ENCODE results near the gene ARL10.
A peak's percentile ranks its signal among the peaks of the same experiment; 100 is the strongest.
"Not testable (repeated sequence)": the region's sequence is repeated elsewhere in the genome, so short reads cannot be mapped to it uniquely, and the experiment has no call there.

The ARL10 gene

DNA sequence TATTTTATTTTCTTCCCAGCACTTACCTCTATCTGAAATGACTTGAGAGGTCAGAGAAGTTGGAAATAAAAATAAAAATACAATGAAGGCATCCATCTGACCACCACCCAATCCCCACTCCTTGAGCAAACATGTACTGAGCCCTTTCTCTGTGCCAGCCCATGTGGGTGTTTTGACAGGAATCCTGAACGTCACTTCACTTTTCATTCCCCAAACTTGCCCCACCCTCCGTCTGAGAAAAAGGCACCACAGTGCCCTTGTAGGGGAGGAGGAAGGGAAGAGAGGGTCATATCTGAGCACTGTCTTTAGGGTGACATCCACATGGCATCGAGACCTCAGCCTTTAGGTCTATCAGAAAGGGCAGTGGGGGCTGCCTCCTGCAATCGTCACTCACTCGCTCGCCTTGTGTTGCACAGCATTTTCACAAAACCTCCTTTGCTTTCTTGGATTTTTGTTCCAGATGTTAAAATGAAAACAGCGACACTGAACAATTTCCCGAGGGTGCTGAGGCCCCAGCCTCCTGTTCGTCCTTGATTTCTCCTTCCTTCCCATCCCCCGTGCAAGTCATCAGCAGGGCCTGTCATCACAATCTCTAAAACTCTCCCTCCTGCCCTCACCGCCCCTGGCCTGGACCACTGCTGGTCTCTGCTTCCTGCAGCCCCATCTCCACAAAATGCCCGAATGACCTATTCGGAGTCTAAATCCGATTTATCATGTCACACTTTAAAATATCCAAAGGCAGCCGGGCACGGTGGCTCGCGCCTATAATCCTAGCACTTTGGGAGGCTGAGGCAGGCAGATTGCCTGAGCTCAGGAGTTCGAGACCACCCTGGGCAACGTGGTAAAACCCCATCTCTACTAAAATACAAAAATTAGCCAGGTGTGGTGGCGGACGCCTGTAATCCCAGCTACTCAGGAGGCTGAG lies 36.3 kb downstream of the ARL10 start:
- H3K27me3 ChIP-seq (ENCODE audit: control insufficient read depth in 2 of 2, insufficient read depth in 2 of 2, low read length in 2 of 2), result no peaks in the 10 kb centered on the region
- peaks cover 42 to 61% of the 10 kb centered on the region in 2 donors for H3K4me1 ChIP-seq (ENCODE audit: control insufficient read depth in 2 of 2, insufficient read depth in 2 of 2, low read length in 2 of 2)
- peaks cover 9 to 17% of the 10 kb centered on the region in 2 donors for H3K36me3 ChIP-seq (ENCODE audit: control insufficient read depth in 2 of 2, insufficient read depth in 2 of 2, low read length in 2 of 2)
- peak overlapping the region; percentile 86 to 91 for H3K27ac ChIP-seq (ENCODE audit: low read depth in 2 of 2, low read length in 2 of 2)
- H3K9ac ChIP-seq (ENCODE audit: low read depth in 1 of 2, low read length in 2 of 2), result peak overlapping the region in 1 of 2 donors; percentile 65
- H3K9me3 ChIP-seq (ENCODE audit: control insufficient read depth in 2 of 2, low read length in 2 of 2), result no peaks in the 10 kb centered on the region
- H3K4me3 ChIP-seq (ENCODE audit: low read length in 2 of 2), result no peak overlapping the region

DNA sequence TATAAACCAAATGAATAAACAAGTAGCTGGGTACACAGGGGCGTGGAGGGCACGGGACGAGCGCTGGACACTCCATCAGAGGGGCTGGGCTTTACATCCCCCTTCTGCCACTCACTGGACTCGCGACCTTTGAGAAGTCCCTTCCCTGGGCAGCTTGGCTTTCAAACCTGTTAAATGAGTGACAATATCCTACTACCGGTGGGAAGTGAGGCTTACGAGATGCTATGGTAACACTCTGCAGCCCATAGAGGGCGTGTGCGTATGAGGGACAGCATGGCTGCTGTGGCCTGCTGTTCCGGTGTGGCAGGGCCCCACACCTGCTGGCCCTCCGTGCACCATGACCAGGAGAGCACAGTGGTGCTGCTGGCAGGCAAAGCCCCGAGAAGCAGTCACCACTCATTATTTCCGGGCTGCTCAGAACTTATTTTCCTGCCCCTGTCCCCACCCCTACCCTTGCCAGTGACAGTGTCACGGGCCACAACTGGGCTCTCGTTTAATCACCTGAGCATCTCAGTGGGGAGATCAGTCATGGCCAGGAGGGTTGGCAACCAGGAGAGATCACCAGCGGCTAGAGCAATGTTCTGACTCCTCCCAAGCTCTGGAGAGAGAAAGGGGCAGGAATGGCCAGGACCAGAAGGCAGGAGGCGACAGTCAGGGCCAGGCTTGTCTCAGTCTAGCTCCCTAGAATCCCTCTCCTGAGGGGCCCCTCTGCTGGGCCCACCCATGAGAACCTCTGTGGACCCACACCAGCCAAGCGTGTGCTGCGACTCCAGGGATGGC lies 40.6 kb downstream of the ARL10 start:
- Histone ChIP-seq H3K9ac (ENCODE audit: low read depth in 1 of 2, low read length in 2 of 2) (peak overlapping the region; percentile 15 to 57), H3K27ac (ENCODE audit: low read depth in 2 of 2, low read length in 2 of 2) (peak overlapping the region; percentile 90 to 98), H3K4me1 (ENCODE audit: control insufficient read depth in 2 of 2, insufficient read depth in 2 of 2, low read length in 2 of 2) (peaks cover 39 to 63% of the 10 kb centered on the region in 2 donors), H3K36me3 (ENCODE audit: control insufficient read depth in 2 of 2, insufficient read depth in 2 of 2, low read length in 2 of 2) (peaks cover 8 to 42% of the 10 kb centered on the region in 2 donors), H3K27me3 (ENCODE audit: control insufficient read depth in 2 of 2, insufficient read depth in 2 of 2, low read length in 2 of 2) (no peaks in the 10 kb centered on the region), H3K4me3 (ENCODE audit: low read length in 2 of 2) (no peak overlapping the region), H3K9me3 (ENCODE audit: control insufficient read depth in 2 of 2, low read length in 2 of 2) (no peaks in the 10 kb centered on the region)

DNA sequence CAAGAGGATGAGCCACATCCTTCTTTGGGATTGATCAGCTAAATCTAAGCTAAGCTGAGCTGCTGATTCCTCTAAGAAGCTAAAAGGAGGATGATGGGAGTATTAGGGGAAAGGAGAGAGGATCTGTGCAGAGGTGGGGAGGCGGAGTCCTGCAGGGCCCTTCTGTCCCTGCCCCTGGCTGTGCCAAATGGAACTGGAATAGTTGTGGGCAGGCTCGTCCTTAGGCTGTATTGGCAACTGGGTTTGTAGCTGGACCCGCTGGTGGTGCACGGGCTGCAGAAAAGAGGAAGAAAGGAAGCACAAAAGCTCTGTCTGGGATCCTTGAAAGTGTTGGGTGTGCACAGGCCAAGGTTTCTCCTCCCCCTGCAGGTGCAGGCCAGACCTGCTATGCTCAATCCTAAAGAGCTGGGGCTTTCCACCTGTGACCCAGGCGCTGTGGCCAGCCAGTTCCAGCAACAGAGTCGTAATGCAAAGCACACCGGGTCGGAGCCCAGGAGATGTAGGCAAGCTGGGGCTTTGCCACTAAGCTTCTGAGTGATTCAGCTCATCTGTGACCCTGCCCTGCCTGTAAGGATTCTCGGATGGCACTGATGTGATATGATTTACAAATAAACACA lies 41.3 kb downstream of the ARL10 start:
- Histone ChIP-seq H3K4me3 (ENCODE audit: low read length in 2 of 2) (no peak overlapping the region), H3K27me3 (ENCODE audit: control insufficient read depth in 2 of 2, insufficient read depth in 2 of 2, low read length in 2 of 2) (no peaks in the 10 kb centered on the region), H3K27ac (ENCODE audit: low read depth in 2 of 2, low read length in 2 of 2) (peak overlapping the region; percentile 90 to 98), H3K4me1 (ENCODE audit: control insufficient read depth in 2 of 2, insufficient read depth in 2 of 2, low read length in 2 of 2) (peaks cover 32 to 62% of the 10 kb centered on the region in 2 donors), H3K36me3 (ENCODE audit: control insufficient read depth in 2 of 2, insufficient read depth in 2 of 2, low read length in 2 of 2) (peaks cover 8 to 41% of the 10 kb centered on the region in 2 donors), H3K9me3 (ENCODE audit: control insufficient read depth in 2 of 2, low read length in 2 of 2) (no peaks in the 10 kb centered on the region), H3K9ac (ENCODE audit: low read depth in 1 of 2, low read length in 2 of 2) (peak overlapping the region; percentile 47 to 57)

DNA sequence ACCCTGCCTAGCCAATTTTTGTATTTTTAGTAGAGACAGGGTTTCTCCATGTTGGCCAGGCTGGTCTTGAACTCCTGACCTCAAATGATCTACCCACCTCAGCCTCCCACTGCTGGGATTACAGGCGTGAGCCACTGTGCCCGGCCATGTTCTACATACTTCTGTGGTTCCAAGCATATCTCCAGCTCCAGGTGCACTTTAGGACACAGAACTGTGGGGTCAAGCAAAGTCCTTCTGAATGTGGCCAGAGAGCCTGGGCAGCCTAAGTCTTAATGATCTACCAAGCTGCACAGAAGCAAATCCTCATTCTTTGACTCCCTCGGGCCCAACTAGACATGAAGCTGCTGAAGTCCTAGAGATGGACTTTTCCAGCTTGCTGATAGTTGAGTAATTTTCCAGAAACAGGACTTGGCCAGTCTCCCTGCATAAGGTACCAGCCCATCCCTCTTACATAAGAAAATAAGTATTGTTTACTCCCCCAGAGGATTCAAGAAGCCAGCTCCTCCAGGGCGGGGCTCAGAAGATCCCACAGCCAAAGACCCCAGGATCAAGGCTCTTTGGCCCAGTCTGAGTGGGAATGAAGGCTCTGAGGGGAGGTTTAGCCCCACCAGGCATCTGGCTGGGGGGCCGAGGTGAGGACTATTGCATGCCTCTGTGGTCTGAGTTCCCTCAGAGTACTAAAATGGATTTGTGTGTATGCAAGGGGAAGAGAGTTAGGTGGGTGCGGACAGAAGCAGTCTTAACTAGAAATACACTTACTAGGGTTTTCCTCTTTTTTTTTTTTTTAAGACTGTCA lies 42.4 kb downstream of the ARL10 start:
- Histone ChIP-seq H3K27ac (ENCODE audit: low read depth in 2 of 2, low read length in 2 of 2) (no peak overlapping the region), H3K4me3 (ENCODE audit: low read length in 2 of 2) (no peak overlapping the region), H3K4me1 (ENCODE audit: control insufficient read depth in 2 of 2, insufficient read depth in 2 of 2, low read length in 2 of 2) (peaks cover 25 to 52% of the 10 kb centered on the region in 2 donors), H3K9ac (ENCODE audit: low read depth in 1 of 2, low read length in 2 of 2) (no peak overlapping the region), H3K27me3 (ENCODE audit: control insufficient read depth in 2 of 2, insufficient read depth in 2 of 2, low read length in 2 of 2) (no peaks in the 10 kb centered on the region), H3K36me3 (ENCODE audit: control insufficient read depth in 2 of 2, insufficient read depth in 2 of 2, low read length in 2 of 2) (peaks cover 8 to 41% of the 10 kb centered on the region in 2 donors), H3K9me3 (ENCODE audit: control insufficient read depth in 2 of 2, low read length in 2 of 2) (no peaks in the 10 kb centered on the region)

DNA sequence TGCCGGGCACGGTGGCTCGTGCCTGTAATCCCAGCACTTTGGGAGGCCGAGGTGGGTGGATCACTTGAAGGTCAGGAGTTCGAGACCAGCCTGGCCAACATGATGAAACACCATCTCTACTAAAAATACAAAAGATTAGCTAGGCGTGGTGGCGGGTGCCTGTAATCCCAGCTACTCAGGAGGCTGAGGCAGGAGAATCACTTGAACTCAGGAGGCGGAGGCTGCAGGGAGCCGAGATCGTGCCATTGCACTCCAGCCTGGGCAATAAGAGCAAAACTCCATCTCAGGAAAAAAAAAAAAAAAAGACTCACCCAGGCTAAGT lies 42.9 kb downstream of the ARL10 start:
- H3K9me3 ChIP-seq (ENCODE audit: control insufficient read depth in 2 of 2, low read length in 2 of 2); H3K27ac ChIP-seq (ENCODE audit: low read depth in 2 of 2, low read length in 2 of 2); H3K4me3 ChIP-seq (ENCODE audit: low read length in 2 of 2); H3K27me3 ChIP-seq (ENCODE audit: control insufficient read depth in 2 of 2, insufficient read depth in 2 of 2, low read length in 2 of 2); H3K9ac ChIP-seq (ENCODE audit: low read depth in 1 of 2, low read length in 2 of 2): not testable (repeated sequence)
- peaks cover 8 to 41% of the 10 kb centered on the region in 2 donors for H3K36me3 ChIP-seq (ENCODE audit: control insufficient read depth in 2 of 2, insufficient read depth in 2 of 2, low read length in 2 of 2)
- peaks cover 25 to 47% of the 10 kb centered on the region in 2 donors for H3K4me1 ChIP-seq (ENCODE audit: control insufficient read depth in 2 of 2, insufficient read depth in 2 of 2, low read length in 2 of 2)

DNA sequence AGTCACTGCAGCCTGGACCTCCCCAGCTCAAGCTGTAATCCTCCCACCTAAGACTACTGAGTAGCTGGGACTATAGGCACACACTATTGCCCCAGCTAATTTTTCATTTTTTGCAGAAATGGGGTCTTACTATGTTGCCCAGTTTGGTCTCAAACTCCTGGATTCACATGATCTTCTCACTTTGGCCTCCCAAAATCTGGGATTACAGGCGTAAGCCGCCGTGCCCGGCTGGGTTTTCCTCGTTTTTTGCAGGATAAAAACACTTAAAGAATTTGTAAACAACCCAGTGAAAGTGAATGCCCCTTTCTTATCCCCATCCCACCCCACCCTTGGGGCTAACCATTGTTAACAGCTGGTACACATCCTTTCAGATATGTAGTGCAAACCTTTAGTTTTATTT lies 43.3 kb downstream of the ARL10 start:
- Histone ChIP-seq H3K36me3 (ENCODE audit: control insufficient read depth in 2 of 2, insufficient read depth in 2 of 2, low read length in 2 of 2) (peaks cover 8 to 41% of the 10 kb centered on the region in 2 donors), H3K9me3 (ENCODE audit: control insufficient read depth in 2 of 2, low read length in 2 of 2) (no peaks in the 10 kb centered on the region), H3K9ac (ENCODE audit: low read depth in 1 of 2, low read length in 2 of 2) (no peak overlapping the region), H3K4me1 (ENCODE audit: control insufficient read depth in 2 of 2, insufficient read depth in 2 of 2, low read length in 2 of 2) (peaks cover 24 to 46% of the 10 kb centered on the region in 2 donors), H3K27ac (ENCODE audit: low read depth in 2 of 2, low read length in 2 of 2) (no peak overlapping the region), H3K4me3 (ENCODE audit: low read length in 2 of 2) (no peak overlapping the region), H3K27me3 (ENCODE audit: control insufficient read depth in 2 of 2, insufficient read depth in 2 of 2, low read length in 2 of 2) (no peaks in the 10 kb centered on the region)

DNA sequence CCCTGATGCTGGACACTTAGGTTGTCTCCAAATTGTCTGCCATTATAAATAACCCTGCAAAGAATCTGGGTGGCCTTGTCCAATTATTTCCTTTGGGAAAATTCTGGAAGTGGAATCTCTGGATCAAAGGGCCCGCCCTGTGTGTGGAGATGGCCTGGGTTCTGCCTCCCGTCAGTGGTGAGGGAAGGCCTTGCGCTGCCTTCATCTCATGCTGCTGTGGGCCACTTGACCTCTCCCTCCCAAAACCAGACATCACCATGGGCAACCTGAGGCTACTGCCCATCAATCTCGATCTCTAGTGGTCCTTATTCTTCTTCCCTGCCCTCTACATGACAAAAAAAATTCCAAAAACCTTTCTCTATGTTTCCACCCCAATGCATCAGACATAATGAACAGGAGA lies 44.5 kb downstream of the ARL10 start:
- H3K36me3 ChIP-seq (ENCODE audit: control insufficient read depth in 2 of 2, insufficient read depth in 2 of 2, low read length in 2 of 2), result peaks cover 8 to 43% of the 10 kb centered on the region in 2 donors
- H3K4me3 ChIP-seq (ENCODE audit: low read length in 2 of 2), result no peak overlapping the region
- no peaks in the 10 kb centered on the region for H3K27me3 ChIP-seq (ENCODE audit: control insufficient read depth in 2 of 2, insufficient read depth in 2 of 2, low read length in 2 of 2)
- no peak overlapping the region for H3K9ac ChIP-seq (ENCODE audit: low read depth in 1 of 2, low read length in 2 of 2)
- H3K9me3 ChIP-seq (ENCODE audit: control insufficient read depth in 2 of 2, low read length in 2 of 2), result no peaks in the 10 kb centered on the region
- H3K4me1 ChIP-seq (ENCODE audit: control insufficient read depth in 2 of 2, insufficient read depth in 2 of 2, low read length in 2 of 2), result peaks cover 27 to 45% of the 10 kb centered on the region in 2 donors
- H3K27ac ChIP-seq (ENCODE audit: low read depth in 2 of 2, low read length in 2 of 2), result no peak overlapping the region

DNA sequence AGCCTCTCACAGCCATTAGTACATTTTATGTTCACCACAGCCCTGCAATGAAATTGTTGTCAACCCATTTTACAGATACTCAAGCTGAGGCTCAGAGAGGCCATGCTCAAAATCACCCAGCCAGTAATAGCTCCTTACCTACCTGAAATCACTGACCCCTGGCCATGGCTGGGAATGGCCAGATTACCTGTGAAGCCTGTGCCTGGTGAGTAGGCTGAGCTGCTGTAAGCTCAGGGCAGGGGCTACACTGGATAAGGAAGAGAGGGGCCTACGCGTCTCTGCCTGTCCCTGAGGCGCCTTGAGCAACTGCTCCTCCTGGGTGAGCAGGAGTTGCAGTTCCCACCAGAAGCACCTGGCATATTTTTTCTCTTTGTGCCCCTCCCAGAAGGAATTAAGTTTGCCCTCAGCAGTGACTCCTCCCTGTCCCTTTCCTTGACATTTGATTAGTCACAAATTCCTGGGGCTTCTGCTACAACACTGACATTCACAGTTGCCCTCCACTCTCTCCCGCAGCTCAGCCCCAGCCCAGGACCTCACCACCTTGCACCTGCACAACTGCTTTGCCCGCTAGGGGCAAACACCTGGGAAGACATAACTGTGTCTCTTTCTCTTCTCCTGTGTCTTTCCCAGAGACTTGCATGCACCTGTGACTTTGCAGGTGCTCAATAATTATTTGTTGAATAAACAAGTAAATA lies 45.3 kb downstream of the ARL10 start:
- H3K36me3 ChIP-seq (ENCODE audit: control insufficient read depth in 2 of 2, insufficient read depth in 2 of 2, low read length in 2 of 2), result peaks cover 8 to 43% of the 10 kb centered on the region in 2 donors
- H3K4me1 ChIP-seq (ENCODE audit: control insufficient read depth in 2 of 2, insufficient read depth in 2 of 2, low read length in 2 of 2), result peaks cover 27 to 44% of the 10 kb centered on the region in 2 donors
- peak overlapping the region in 1 of 2 donors; percentile 6 for H3K9ac ChIP-seq (ENCODE audit: low read depth in 1 of 2, low read length in 2 of 2)
- H3K9me3 ChIP-seq (ENCODE audit: control insufficient read depth in 2 of 2, low read length in 2 of 2), result no peaks in the 10 kb centered on the region
- no peak overlapping the region for H3K27ac ChIP-seq (ENCODE audit: low read depth in 2 of 2, low read length in 2 of 2)
- no peak overlapping the region for H3K4me3 ChIP-seq (ENCODE audit: low read length in 2 of 2)
- H3K27me3 ChIP-seq (ENCODE audit: control insufficient read depth in 2 of 2, insufficient read depth in 2 of 2, low read length in 2 of 2), result no peaks in the 10 kb centered on the region

Data from mucosa of rectum (tissue), 2 donors.